Hepatocyte (in vitro differentiated cells): Measurements from ENCODE around the gene STS.

Experiments used
- CTCF ChIP-seq: fragments of 200-600 bp; sonication (generic); IDR thresholded peaks from 2 replicates; pipeline ENCODE4 v1.5.1; 2016; ENCODE audit warnings: antibody characterized with exemption, mild to moderate bottlenecking; ENCODE audit not compliant: poor library complexity
- EZH2 ChIP-seq: fragments of 200-600 bp; sonication (generic); IDR thresholded peaks from 2 replicates; pipeline ENCODE4 v1.6.1; 2016; ENCODE audit warnings: antibody characterized with exemption, mild to moderate bottlenecking, borderline replicate concordance
- EZH2phosphoT487 ChIP-seq: fragments of 200-600 bp; sonication (generic); IDR thresholded peaks from one replicate; pipeline ENCODE4 v1.6.1; 2018; ENCODE audit warnings: antibody characterized with exemption, mild to moderate bottlenecking, low read depth, moderate library complexity; ENCODE audit not compliant: unreplicated experiment, severe bottlenecking

GRCh38 chrX:7155163-7155562 is 7.7 kb downstream of the STS start:
- TF ChIP-seq CTCF (no peak), EZH2 (no peak), EZH2phosphoT487 (no peak)
